Measurements from ENCODE around the gene CIPC.

The CIPC gene

GRCh38 chr14:77069551-77069950 is 28.5 kb upstream of the CIPC start:
- DNase-seq (ENCODE audit: low spot score): no peak

- no peak for DNase-seq (ENCODE audit: low spot score)
Measured at GRCh38 chr14:77071938-77072388, 26.1 kb upstream of the CIPC start.

- no peak for DNase-seq (ENCODE audit: low spot score)
Measured at GRCh38 chr14:77074969-77075368, 23.1 kb upstream of the CIPC start.

GRCh38 chr14:77076113-77076631 is 21.9 kb upstream of the CIPC start:
- no peak for DNase-seq (ENCODE audit: low spot score)

- no peak for DNase-seq (ENCODE audit: low spot score)
Measured at GRCh38 chr14:77077040-77077439, 21.0 kb upstream of the CIPC start.

- no peak for DNase-seq (ENCODE audit: low spot score)
Measured at GRCh38 chr14:77082356-77082755, 15.7 kb upstream of the CIPC start.

- DNase-seq (ENCODE audit: low spot score): peak; percentile 27
Measured at GRCh38 chr14:77083082-77083481, 15.0 kb upstream of the CIPC start.

GRCh38 chr14:77084985-77085384 is 13.1 kb upstream of the CIPC start:
- DNase-seq (ENCODE audit: low spot score): no peak

GRCh38 chr14:77085538-77085937 is 12.5 kb upstream of the CIPC start:
- no peak for DNase-seq (ENCODE audit: low spot score)

GRCh38 chr14:77086017-77086727 is 11.9 kb upstream of the CIPC start:
- no peak for DNase-seq (ENCODE audit: low spot score)

GRCh38 chr14:77086951-77087350 is 11.1 kb upstream of the CIPC start:
- no peak for DNase-seq (ENCODE audit: low spot score)

GRCh38 chr14:77087631-77088030 is 10.4 kb upstream of the CIPC start:
- DNase-seq (ENCODE audit: low spot score): no peak

GRCh38 chr14:77088219-77088618 is 9.8 kb upstream of the CIPC start:
- DNase-seq (ENCODE audit: low spot score): no peak

GRCh38 chr14:77088645-77089044 is 9.4 kb upstream of the CIPC start:
- DNase-seq (ENCODE audit: low spot score): no peak

GRCh38 chr14:77091518-77091917 is 6.5 kb upstream of the CIPC start:
- DNase-seq (ENCODE audit: low spot score): no peak

- no peak for DNase-seq (ENCODE audit: low spot score)
Measured at GRCh38 chr14:77092676-77093075, 5.4 kb upstream of the CIPC start.

GRCh38 chr14:77094672-77095284 is 3.3 kb upstream of the CIPC start:
- peak; percentile 84 for DNase-seq (ENCODE audit: low spot score)

GRCh38 chr14:77097006-77097699 is 905 bp upstream of the CIPC start:
- no peak for DNase-seq (ENCODE audit: low spot score)

GRCh38 chr14:77098529-77099353 is 683 bp downstream of the CIPC start:
- no peak for DNase-seq (ENCODE audit: low spot score)

- DNase-seq (ENCODE audit: low spot score): peak; percentile 37
Measured at GRCh38 chr14:77099425-77100167, 1.5 kb downstream of the CIPC start.

GRCh38 chr14:77100961-77101360 is 2.9 kb downstream of the CIPC start:
- no peak for DNase-seq (ENCODE audit: low spot score)
